IMR-90 (cell line): ENCODE data around the gene CNPY1.

Source experiments
- CTCF ChIP-seq: conservative IDR thresholded peaks from 2 replicates; pipeline ENCODE4 v1.5.1; 2012; ENCODE audit warnings: mild to moderate bottlenecking, low read depth, low read length, improper control_type of control experiment
- ELK1 ChIP-seq: fragments of 150-350 bp; IDR thresholded peaks from 2 replicates; pipeline ENCODE4 v1.6.1; 2016; ENCODE audit warnings: low read depth, mild to moderate bottlenecking, low read length, moderate library complexity, borderline replicate concordance
- MXI1 ChIP-seq: IDR thresholded peaks from 2 replicates; pipeline ENCODE4 v1.6.1; 2012; ENCODE audit warnings: low read depth, mild to moderate bottlenecking, low read length, moderate library complexity, borderline replicate concordance
- POLR2A ChIP-seq: IDR thresholded peaks from 2 replicates; pipeline ENCODE4 v1.6.1; 2012; ENCODE audit warnings: mild to moderate bottlenecking, low read depth, low read length
- SMC3 ChIP-seq: fragments of 150-350 bp; IDR thresholded peaks from 2 replicates; pipeline ENCODE4 v1.6.1; 2016; ENCODE audit warnings: low read depth, mild to moderate bottlenecking, antibody characterized with exemption, low read length, moderate library complexity
- USF2 ChIP-seq: fragments of 150-350 bp; IDR thresholded peaks from 2 replicates; pipeline ENCODE4 v1.6.1; 2017; ENCODE audit warnings: mild to moderate bottlenecking, antibody characterized with exemption, low read length, low read depth

GRCh38 chr7:155574556-155575290 is 28.4 kb upstream of the CNPY1 start:
- TF ChIP-seq MXI1, result no peak
- TF ChIP-seq ELK1, result no peak
- no peak for TF ChIP-seq CTCF
- no peak for TF ChIP-seq USF2
- TF ChIP-seq POLR2A, result no peak
- no peak for TF ChIP-seq SMC3
